K562 (cell line): Measurements from ENCODE around the gene LMAN2L. TPM values are rescaled to one million over a fixed set of nuclear protein-coding genes. Genes with fewer than 3 reads are reported as not detected.

Source experiments
- BCL6 ChIP-seq: fragments of 250-450 bp; sonication (Bioruptor Pico); IDR thresholded peaks from 2 replicates; pipeline ENCODE4 v1.4.0; 2020
- ELF2 ChIP-seq: fragments of 250-450 bp; sonication (Bioruptor Pico); IDR thresholded peaks from 2 replicates; pipeline ENCODE4 v1.5.0; 2021; ENCODE audit warnings: mild to moderate bottlenecking
- GATAD2B ChIP-seq: fragments of 450-650 bp; IDR thresholded peaks from 2 replicates; pipeline ENCODE4 v1.6.1; 2017; ENCODE audit warnings: mild to moderate bottlenecking, borderline replicate concordance
- IRF2 ChIP-seq: sonication (generic); formaldehyde crosslinking; IDR thresholded peaks from 2 replicates; pipeline ENCODE4 v1.8.1; 2022; ENCODE audit warnings: mild to moderate bottlenecking, missing genetic modification reagents
- NRF1 ChIP-seq, 2 experiments: fragments of 450-650 bp; IDR thresholded peaks in 1 of 2; conservative IDR thresholded peaks in 1 of 2; 2 replicates each; pipeline ENCODE4 v1.6.1; 2014; ENCODE audit warnings: mild to moderate bottlenecking in 2 of 2
- RBM14 ChIP-seq: fragments of 200-400 bp; formaldehyde crosslinking; IDR thresholded peaks from 2 replicates; pipeline ENCODE4 v1.6.1; 2018; ENCODE audit warnings: low read depth, mild to moderate bottlenecking, low read length, moderate library complexity, borderline replicate concordance; ENCODE audit not compliant: insufficient read depth
- RUNX1 ChIP-seq: sonication (generic); IDR thresholded peaks from 2 replicates; pipeline ENCODE4 v1.6.1; 2016; ENCODE audit warnings: antibody characterized with exemption, low read depth
- SIN3B ChIP-seq: fragments of 450-650 bp; IDR thresholded peaks from 2 replicates; pipeline ENCODE4 v1.6.1; 2017; ENCODE audit warnings: low read depth, mild to moderate bottlenecking, moderate library complexity
- SMAD1 ChIP-seq: fragments of 150-350 bp; IDR thresholded peaks from 2 replicates; pipeline ENCODE4 v1.6.1; 2014; ENCODE audit warnings: low read length, low read depth; ENCODE audit not compliant: partially characterized antibody
- VEZF1 ChIP-seq: fragments of 200-800 bp; sonication (Bioruptor generic); IDR thresholded peaks from 2 replicates; pipeline ENCODE4 v1.6.1; 2017; ENCODE audit warnings: missing genetic modification characterization, missing compliant biosample characterization
- YBX1 ChIP-seq: fragments of 450-650 bp; IDR thresholded peaks from 2 replicates; pipeline ENCODE4 v1.7.1; 2016; ENCODE audit warnings: mild to moderate bottlenecking
- ZNF124 ChIP-seq: sonication (generic); formaldehyde crosslinking; IDR thresholded peaks from 2 replicates; pipeline ENCODE4 v1.8.1; 2022; ENCODE audit warnings: missing genetic modification reagents
- ZNF431 ChIP-seq: sonication (generic); formaldehyde crosslinking; IDR thresholded peaks from 2 replicates; pipeline ENCODE4 v1.8.0; 2022; ENCODE audit warnings: mild to moderate bottlenecking, missing genetic modification reagents
- ZNF518B ChIP-seq: fragments of 250-450 bp; sonication (Bioruptor Pico); IDR thresholded peaks from 2 replicates; pipeline ENCODE4 v1.5.0; 2021; ENCODE audit warnings: mild to moderate bottlenecking, moderate library complexity
- ZSCAN29 ChIP-seq: fragments of 450-650 bp; IDR thresholded peaks from 2 replicates; pipeline ENCODE4 v1.6.1; 2017
- polyA plus RNA-seq, 8 experiments: library from polyadenylated mRNA; depleted of rRNA in 4 of 8; stranded (reverse) in 5 of 8; unstranded in 3 of 8; fragments of >200 nt; fragmentation: Nextera tagmentation in 2 of 8; fragmentation: Illumina TruSeq in 1 of 8; extraction: Ambion mirVana in 2 of 8; extraction: Trizol in 1 of 8; gene quantifications; 2 replicates each; pipeline versions ENCODE4 v1.2.1 to v1.2.3, GENCODE V29; 2011 to 2014; ENCODE audit warnings: inconsistent platforms in 1 of 8, missing spikeins in 1 of 8
- total RNA-seq, 7 experiments: library from RNA; depleted of rRNA in 6 of 7; stranded (reverse); fragments of >200 nt in 6 of 7; fragmentation: Illumina TruSeq in 2 of 7; extraction: Trizol in 2 of 7; gene quantifications; 2 replicates each; pipeline versions ENCODE4 v1.2.1 to v1.2.3, GENCODE V29; 2011 to 2021; ENCODE audit warnings: low replicate concordance in 1 of 7
- TF ChIP-seq, protein P1 (sequence below): fragments of 450-650 bp; IDR thresholded peaks from 2 replicates; pipeline ENCODE4 v1.6.1; 2014; ENCODE audit warnings: low read depth, mild to moderate bottlenecking, moderate library complexity, borderline replicate concordance
- TF ChIP-seq, protein P2 (sequence below): sonication (generic); formaldehyde crosslinking; IDR thresholded peaks from 2 replicates; pipeline ENCODE4 v1.8.1; 2023; ENCODE audit warnings: mild to moderate bottlenecking, missing genetic modification reagents

LMAN2L gene
- total and polyA plus RNA-seq, 9 of the 15 experiments (the other 6 are each of a cell fraction or from before 2014, with no cell fraction given) = 7.2 to 37.7 (median 12.5) TPM

GRCh38 chr2:96760986-96761832 is 21.3 kb upstream of the LMAN2L start (continued):
- TF ChIP-seq, protein P1, sequence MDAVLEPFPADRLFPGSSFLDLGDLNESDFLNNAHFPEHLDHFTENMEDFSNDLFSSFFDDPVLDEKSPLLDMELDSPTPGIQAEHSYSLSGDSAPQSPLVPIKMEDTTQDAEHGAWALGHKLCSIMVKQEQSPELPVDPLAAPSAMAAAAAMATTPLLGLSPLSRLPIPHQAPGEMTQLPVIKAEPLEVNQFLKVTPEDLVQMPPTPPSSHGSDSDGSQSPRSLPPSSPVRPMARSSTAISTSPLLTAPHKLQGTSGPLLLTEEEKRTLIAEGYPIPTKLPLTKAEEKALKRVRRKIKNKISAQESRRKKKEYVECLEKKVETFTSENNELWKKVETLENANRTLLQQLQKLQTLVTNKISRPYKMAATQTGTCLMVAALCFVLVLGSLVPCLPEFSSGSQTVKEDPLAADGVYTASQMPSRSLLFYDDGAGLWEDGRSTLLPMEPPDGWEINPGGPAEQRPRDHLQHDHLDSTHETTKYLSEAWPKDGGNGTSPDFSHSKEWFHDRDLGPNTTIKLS = 0 out of 2 replicates have a peak, but pooled peaks have one; percentile 25
- no peak for TF ChIP-seq BCL6 (CRISPR knock-in tag)
- 0 out of 2 replicates have a peak, but pooled peaks have one; percentile 45 for TF ChIP-seq SIN3B
- TF ChIP-seq RUNX1 = no peak
- TF ChIP-seq GATAD2B = no peak; the same call in none of the 2 replicates
- TF ChIP-seq ELF2 = no peak
- no peak for TF ChIP-seq RBM14
- TF ChIP-seq ZNF124 (CRISPR knock-in tag) = no peak
- 0 out of 2 replicates have a peak, but pooled peaks have one; percentile 46 for TF ChIP-seq ZNF431
- TF ChIP-seq IRF2 (CRISPR knock-in tag) = no peak; the same call in 1 of the 2 replicates
- TF ChIP-seq, protein P2, sequence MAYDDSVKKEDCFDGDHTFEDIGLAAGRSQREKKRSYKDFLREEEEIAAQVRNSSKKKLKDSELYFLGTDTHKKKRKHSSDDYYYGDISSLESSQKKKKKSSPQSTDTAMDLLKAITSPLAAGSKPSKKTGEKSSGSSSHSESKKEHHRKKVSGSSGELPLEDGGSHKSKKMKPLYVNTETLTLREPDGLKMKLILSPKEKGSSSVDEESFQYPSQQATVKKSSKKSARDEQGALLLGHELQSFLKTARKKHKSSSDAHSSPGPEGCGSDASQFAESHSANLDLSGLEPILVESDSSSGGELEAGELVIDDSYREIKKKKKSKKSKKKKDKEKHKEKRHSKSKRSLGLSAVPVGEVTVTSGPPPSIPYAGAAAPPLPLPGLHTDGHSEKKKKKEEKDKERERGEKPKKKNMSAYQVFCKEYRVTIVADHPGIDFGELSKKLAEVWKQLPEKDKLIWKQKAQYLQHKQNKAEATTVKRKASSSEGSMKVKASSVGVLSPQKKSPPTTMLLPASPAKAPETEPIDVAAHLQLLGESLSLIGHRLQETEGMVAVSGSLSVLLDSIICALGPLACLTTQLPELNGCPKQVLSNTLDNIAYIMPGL (CRISPR knock-in tag) = 0 out of 2 replicates have a peak, but pooled peaks have one; percentile 45
- peak; percentile 60; the same call in 1 of the 2 replicates for TF ChIP-seq VEZF1
- TF ChIP-seq ZSCAN29 = no peak
- no peak; a peak in 1 of 4 replicates for TF ChIP-seq NRF1 (conservative IDR thresholded peaks at IDR 0.05 in 1 of 2, IDR thresholded peaks at IDR 0.05 in 1 of 2)
- TF ChIP-seq ZNF518B (CRISPR knock-in tag) = no peak
- TF ChIP-seq YBX1 = no peak
- no peak for TF ChIP-seq SMAD1
